Suppressor macrophage treated with lipopolysaccharide for 1 hour (primary cell): ENCODE measurements around the gene MMP15.
"Not testable (repeated sequence)": the region's sequence is repeated elsewhere in the genome, so short reads cannot be mapped to it uniquely, and the experiment has no call there.

Source experiments
- DNase-seq, 3 donors: peaks; one replicate each; pipeline ENCODE4 v3.0.0-alpha.2; 2020 to 2022

The MMP15 gene

GRCh38 chr16:58025351-58026138, at the start of gene MMP15:
Gene MMP15 (plus strand): TSS chr16:58025754. CDS start chr16:58026351, 597 bp downstream.
- DNase-seq = peak; percentile 51 to 86 (median 57)

DNA sequence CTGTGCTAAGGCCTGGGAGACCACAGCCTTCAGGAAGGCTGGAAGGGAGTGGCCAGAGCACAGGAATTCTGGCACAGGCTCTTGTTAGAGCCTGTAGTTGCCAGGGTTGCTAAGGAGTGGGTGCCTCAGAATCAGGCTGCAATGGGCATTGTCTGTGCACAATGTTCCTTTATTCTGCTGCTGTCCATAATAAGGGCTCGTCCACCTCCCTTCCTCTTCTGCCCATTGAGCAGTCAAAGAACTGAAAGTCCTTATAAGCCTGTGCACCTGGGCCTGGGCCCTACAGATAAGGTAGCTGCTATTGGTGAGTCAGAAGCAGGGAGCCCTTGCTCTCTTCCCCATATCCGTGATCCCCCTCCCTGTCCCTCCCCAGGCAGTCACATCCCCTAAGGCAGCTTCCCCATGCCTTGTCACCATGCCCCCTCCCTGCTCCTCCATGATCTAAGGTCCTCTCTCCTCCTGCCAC, 49.2 kb upstream of the MMP15 start:
- DNase-seq = no peak

GRCh38 chr16:57977418-57978069, 48.0 kb upstream of the MMP15 start:
- peak in 2 of 3 donors; percentile 11 to 23 for DNase-seq

GRCh38 chr16:57978070-57978465, 47.5 kb upstream of the MMP15 start:
- not testable (repeated sequence) for DNase-seq

DNA sequence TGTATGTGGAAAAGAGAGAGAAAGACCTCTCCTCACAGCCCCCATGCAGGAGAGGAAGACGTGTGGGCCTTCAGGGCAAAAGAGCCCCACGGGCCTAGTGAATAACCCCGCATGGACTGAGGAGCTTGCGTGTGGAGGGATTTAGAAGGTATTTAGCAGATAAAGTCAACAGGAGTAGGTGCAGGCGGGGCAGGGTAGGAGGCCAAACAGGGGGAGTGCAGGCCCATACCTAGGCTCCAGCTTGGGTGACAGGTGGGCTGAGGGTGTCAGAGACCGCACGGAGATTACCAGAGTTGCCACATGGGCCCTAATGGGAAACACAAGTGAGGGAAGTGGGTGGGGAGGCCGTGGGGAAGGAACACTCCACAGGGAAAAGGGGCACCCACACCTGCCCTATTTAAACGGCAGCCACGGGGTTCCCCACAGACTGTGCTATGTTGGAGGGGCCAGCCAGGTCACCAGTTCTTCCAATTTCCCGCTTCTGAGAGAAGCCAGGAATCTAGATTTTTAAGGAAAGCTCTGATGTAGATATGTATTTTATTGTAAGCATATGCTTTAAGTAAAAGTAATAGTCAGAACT, 46.5 kb upstream of the MMP15 start:
- no peak for DNase-seq

DNA sequence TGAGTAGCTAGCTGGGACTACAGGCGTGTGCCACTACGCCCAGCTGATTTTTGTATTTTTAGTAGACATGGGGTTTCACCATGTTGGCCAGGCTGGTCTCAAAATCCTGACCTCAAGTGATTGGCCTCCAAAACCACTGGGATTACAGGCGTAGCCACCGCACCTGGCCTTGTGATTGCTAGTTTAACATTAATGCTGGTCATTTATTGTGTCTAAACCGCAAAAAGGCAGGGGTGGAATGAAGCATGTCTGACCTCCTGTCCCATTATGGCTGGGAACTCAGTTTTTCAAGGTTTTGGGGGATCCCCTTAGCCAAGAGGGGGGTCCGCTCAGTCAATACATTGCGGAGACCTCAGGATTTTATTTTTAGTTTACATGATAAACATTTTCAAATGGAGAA, 43.9 kb upstream of the MMP15 start:
- no peak for DNase-seq

- DNase-seq = no peak
Observed at GRCh38 chr16:57982385-57982784, 43.2 kb upstream of the MMP15 start.

DNA sequence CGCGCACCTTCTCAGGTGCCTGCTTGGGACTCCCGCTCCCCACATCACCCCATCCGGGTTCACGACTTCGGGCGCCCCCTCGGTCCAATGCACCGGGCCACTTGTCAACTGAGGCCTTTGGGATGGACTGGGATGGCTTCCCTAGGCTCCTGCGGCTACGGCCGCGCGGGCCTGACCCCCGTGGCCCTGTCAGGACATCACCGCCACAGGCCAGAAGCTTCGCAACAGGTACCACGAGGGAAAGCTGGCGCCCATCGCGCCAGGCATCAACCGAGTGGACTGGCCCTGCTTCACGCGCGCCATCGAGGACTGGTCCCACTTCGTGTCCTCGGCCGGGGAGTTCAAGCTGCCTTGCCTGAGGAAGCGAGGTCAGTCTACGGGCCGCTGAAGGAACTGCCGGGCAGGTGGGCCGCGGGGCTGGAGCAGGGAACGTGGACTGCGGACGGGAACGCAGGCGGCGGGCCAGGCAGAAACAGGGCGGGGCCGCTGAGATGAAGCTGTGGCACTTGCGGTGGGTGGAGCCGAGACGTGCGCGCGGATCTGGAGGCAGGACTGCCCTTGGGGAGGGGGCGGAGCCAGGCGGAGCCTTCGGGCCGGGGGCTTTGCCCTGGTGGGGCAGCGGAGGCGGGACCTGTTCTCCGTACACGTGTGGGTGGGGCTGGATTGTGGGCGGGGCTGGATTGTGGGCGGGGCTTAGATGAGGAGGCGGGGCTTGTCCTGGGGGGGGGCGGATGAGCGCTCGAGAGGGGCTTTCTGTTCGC, 40.9 kb upstream of the MMP15 start:
- DNase-seq = peak; percentile 68 to 81 (median 68)

- no peak for DNase-seq
Observed at GRCh38 chr16:57985204-57986181, 40.1 kb upstream of the MMP15 start.

GRCh38 chr16:57986196-57986595, 39.4 kb upstream of the MMP15 start:
- DNase-seq = no peak

DNA sequence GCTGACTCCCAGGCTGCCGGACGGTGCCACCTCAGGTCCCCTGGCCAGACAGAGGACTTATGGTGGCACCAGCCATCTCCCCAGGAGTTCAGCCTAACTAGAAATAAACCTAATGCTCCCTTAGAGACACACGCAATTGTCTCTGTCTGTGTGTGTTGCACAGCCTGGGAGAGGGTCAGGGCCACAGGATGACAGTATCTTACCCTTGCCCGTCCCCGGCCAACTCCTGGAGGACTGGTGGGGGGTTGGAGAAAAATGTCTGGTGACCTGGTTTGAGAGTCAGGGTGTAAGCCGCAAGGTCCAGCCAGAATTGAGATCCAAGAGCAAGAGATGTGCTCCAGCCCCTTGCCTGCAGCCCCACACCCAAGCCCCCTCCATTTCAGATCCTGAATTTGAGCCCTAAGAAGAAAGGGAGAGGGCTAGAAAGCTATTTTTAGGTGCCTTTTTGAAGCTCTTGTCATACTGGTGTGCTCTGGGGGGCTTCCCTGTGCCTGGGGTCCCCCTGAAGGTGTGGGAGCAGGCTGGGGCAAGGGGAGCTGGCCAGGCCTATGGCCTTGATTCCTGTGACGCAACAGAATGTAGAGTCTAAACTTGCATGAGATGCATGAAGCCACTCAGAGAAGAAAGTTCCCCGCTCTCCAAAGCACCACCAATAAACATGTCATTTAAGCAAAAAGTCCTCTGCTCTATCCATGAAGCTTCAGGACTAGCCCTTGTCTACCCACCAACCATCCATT, 37.9 kb upstream of the MMP15 start:
- no peak for DNase-seq

- DNase-seq = no peak
Observed at GRCh38 chr16:57988929-57989328, 36.6 kb upstream of the MMP15 start.

GRCh38 chr16:57991551-57992059, 33.9 kb upstream of the MMP15 start:
- no peak for DNase-seq

GRCh38 chr16:57992084-57992483, 33.5 kb upstream of the MMP15 start:
- DNase-seq = peak in 1 of 3 donors; percentile 13

DNA sequence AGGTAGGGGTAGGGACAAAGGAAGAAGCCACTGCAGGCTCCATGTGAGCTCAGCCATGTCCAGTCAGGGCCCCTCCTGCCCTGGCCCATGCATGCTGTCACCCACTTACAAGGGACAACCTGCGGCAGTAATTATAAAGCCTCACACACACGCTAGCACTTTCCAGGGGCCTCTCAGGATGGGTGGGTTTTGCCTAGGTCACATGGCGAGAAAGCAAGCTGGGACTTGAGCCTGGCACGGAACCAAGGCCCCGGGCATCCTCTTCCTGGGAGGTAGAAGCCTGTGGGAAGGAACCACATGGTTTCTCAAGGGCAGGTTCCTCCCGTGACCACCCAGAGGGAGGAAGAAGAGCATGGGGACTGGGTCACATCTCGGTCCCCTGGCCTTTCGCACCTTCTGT, 32.1 kb upstream of the MMP15 start:
- peak in 1 of 3 donors; percentile 7 for DNase-seq

DNA sequence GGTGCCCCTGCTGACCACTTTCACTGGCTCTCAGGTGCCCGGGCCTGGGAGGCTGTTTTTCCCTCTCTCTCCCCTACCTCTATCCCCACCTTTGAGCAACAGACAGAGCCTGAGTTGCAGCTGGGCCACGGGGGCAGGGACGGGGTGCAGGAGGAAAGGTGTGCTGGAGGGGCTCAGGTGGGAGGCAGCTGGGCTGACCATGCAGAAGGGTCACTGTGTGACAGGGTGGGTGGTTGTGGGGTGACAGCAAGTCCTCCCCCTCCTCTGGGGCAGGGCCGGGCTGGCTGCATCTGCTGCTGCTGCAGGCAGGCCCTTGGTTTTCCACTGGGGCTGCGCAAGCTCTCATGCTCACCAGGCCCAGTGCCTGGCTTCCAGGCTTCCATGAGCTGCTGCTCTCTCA, 31.7 kb upstream of the MMP15 start:
- DNase-seq = peak in 1 of 3 donors; percentile 14

- DNase-seq = no peak
Observed at GRCh38 chr16:57994361-57994760, 31.2 kb upstream of the MMP15 start.

DNA sequence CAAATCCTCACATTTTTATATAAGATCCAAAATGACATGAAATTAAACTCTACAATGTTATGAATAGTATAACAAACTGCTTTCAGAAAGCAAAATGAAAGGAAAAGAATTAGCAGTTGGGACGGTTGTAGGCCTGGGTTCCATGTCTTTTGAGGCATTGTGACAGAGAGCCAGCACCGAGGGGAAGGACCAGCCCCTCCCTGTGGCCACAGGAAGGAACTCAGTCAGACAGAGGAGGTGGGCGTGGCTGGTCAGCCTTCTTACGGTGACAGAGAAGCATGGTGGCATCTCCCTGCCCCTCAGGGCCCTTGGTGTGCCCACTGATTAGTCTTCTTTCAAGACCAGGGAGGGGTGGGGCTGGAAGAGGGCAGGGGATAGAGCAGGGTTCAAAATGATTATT, 30.8 kb upstream of the MMP15 start:
- peak; percentile 80 to 89 (median 84) for DNase-seq

DNA sequence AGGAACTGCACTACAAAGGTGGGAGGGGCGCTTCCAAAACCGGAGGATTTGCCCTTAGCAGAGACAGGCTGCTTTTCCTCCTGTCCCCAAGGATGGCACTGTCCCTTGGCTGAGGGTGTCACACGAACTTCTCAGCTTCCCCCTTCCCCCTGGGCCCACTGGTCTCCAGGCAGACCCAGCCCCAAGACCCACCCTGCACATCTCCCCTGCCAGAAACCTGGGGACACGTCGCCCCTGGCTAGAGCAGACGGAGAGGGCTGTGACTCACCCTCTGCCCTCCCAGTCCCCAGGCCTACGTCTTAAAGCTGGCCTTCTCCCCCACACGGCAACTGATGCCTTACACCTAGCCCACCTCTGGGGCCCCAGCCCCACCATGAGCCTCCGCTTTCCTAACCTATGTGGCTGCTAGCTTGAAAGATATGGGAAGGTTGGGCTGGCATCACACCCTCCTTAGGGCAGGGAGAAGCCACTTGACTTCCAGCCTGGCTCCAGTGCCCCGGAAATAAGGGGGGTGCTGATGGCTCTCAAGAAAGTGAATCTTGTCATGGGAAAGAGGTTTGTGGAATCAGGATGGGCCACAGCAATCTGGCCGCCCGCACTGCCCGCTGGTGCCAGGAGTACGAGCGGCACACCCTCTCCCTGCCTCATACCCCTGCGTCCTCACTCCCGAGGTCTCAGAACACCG, 29.7 kb upstream of the MMP15 start:
- DNase-seq = no peak
